Stimulated activated naive CD8-positive, alpha-beta T cell treated with anti-CD3 and anti-CD28 coated beads, Interleukin-15, amount 100 ng/mL, for 72 hours (primary cell): Measurements from ENCODE around the gene GATC.

Source experiments
- ATAC-seq: fragments of 150-1000 bp; cut with Tn5 transposase; 2 replicates; pipeline ENCODE4 v1.10.0; 2021; ENCODE audit warnings: mild to moderate bottlenecking, moderate library complexity
- DNase-seq, 2 donors: peaks; one replicate each; pipeline ENCODE4 v3.0.0; 2021 to 2022
- H3K27ac Mint-ChIP-seq, 2 donors: one replicate each; pipeline ENCODE4 v1.8.0; 2022; ENCODE audit warnings: mild to moderate bottlenecking in 2 of 2, mixed read lengths in 2 of 2, moderate library complexity in 2 of 2
- H3K27me3 Mint-ChIP-seq: one replicate; pipeline ENCODE4 v1.8.0; 2022; ENCODE audit warnings: mixed read lengths
- H3K4me1 Mint-ChIP-seq: one replicate; pipeline ENCODE4 v1.8.0; 2022; ENCODE audit warnings: mild to moderate bottlenecking, mixed read lengths
- H3K4me3 Mint-ChIP-seq, 2 donors: one replicate each; pipeline ENCODE4 v1.8.0; 2022; ENCODE audit warnings: mild to moderate bottlenecking in 2 of 2, mixed read lengths in 2 of 2, moderate library complexity in 1 of 2
- H3K9me3 Mint-ChIP-seq, 2 donors: one replicate each; pipeline ENCODE4 v1.8.0; 2022; ENCODE audit warnings: mixed read lengths in 2 of 2

Gene GATC

GRCh38 chr12:120445911-120446843, at the start of gene GATC, which contains the start of gene TRIAP1:
GATC (plus strand) TSS chr12:120446444; CDS start chr12:120446481, 37 bp downstream.
TRIAP1 (minus strand) TSS chr12:120446384; CDS start chr12:120446372, 12 bp downstream.
- ATAC-seq (peak; percentile 98), DNase-seq (peak; percentile 90)
- peak within 1 kb of the TSS; percentile 97 for H3K4me3 Mint-ChIP-seq
- peaks cover 46% of the 10 kb centered on the region for H3K4me1 Mint-ChIP-seq
- H3K27ac Mint-ChIP-seq: peak within 1 kb of the TSS; percentile 97 to 98
- no peaks in the 10 kb centered on the region for H3K9me3 Mint-ChIP-seq
- no peaks in the 10 kb centered on the region for H3K27me3 Mint-ChIP-seq

- Mint-ChIP-seq H3K4me3 (no peak overlapping the region), H3K27me3 (peaks cover 75% of the 10 kb centered on the region), H3K27ac (no peak overlapping the region), H3K9me3 (no peaks in the 10 kb centered on the region), H3K4me1 (peaks cover 14% of the 10 kb centered on the region)
- DNase-seq (no peak), ATAC-seq (no peak)
Observed at GRCh38 chr12:120397824-120398540, 48.3 kb upstream of the GATC start.

GRCh38 chr12:120399531-120399930, 46.7 kb upstream of the GATC start:
- H3K4me1 Mint-ChIP-seq: peaks cover 9% of the 10 kb centered on the region
- H3K27ac Mint-ChIP-seq: no peak overlapping the region
- peaks cover 62% of the 10 kb centered on the region for H3K27me3 Mint-ChIP-seq
- H3K4me3 Mint-ChIP-seq: no peak overlapping the region
- DNase-seq (no peak), ATAC-seq (peak; percentile 39)
- no peaks in the 10 kb centered on the region for H3K9me3 Mint-ChIP-seq

- Mint-ChIP-seq H3K27ac (no peak overlapping the region), H3K4me3 (no peak overlapping the region), H3K4me1 (peaks cover 5% of the 10 kb centered on the region), H3K27me3 (peaks cover 38% of the 10 kb centered on the region), H3K9me3 (no peaks in the 10 kb centered on the region)
- ATAC-seq (no peak), DNase-seq (no peak)
Observed at GRCh38 chr12:120402217-120402616, 44.0 kb upstream of the GATC start.

GRCh38 chr12:120403869-120404268, 42.4 kb upstream of the GATC start:
- no peak overlapping the region for H3K4me3 Mint-ChIP-seq
- peaks cover 5% of the 10 kb centered on the region for H3K4me1 Mint-ChIP-seq
- ATAC-seq (no peak), DNase-seq (no peak)
- H3K27ac Mint-ChIP-seq: no peak overlapping the region
- peaks cover 29% of the 10 kb centered on the region for H3K27me3 Mint-ChIP-seq
- H3K9me3 Mint-ChIP-seq: no peaks in the 10 kb centered on the region

GRCh38 chr12:120404271-120404670, 42.0 kb upstream of the GATC start:
- no peak for ATAC-seq
- Mint-ChIP-seq H3K27ac (no peak overlapping the region), H3K4me1 (peaks cover 5% of the 10 kb centered on the region), H3K9me3 (no peaks in the 10 kb centered on the region), H3K4me3 (no peak overlapping the region), H3K27me3 (peaks cover 29% of the 10 kb centered on the region)
- DNase-seq: no peak

- Mint-ChIP-seq H3K27me3 (peaks cover 16% of the 10 kb centered on the region), H3K4me1 (no peaks in the 10 kb centered on the region), H3K9me3 (no peaks in the 10 kb centered on the region), H3K4me3 (no peak overlapping the region), H3K27ac (no peak overlapping the region)
- no peak for DNase-seq
- ATAC-seq: no peak
Observed at GRCh38 chr12:120406069-120406468, 40.2 kb upstream of the GATC start.

GRCh38 chr12:120406553-120406952, 39.7 kb upstream of the GATC start:
- Mint-ChIP-seq H3K27me3 (peaks cover 16% of the 10 kb centered on the region), H3K9me3 (no peaks in the 10 kb centered on the region), H3K4me1 (no peaks in the 10 kb centered on the region), H3K4me3 (no peak overlapping the region), H3K27ac (no peak overlapping the region)
- no peak for ATAC-seq
- no peak for DNase-seq

- no peak overlapping the region for H3K4me3 Mint-ChIP-seq
- no peaks in the 10 kb centered on the region for H3K4me1 Mint-ChIP-seq
- no peaks in the 10 kb centered on the region for H3K9me3 Mint-ChIP-seq
- no peak overlapping the region for H3K27ac Mint-ChIP-seq
- DNase-seq (no peak), ATAC-seq (no peak)
- peaks cover 1% of the 10 kb centered on the region for H3K27me3 Mint-ChIP-seq
Observed at GRCh38 chr12:120408771-120409170, 37.5 kb upstream of the GATC start.

- ATAC-seq (no peak), DNase-seq (no peak)
- no peaks in the 10 kb centered on the region for H3K9me3 Mint-ChIP-seq
- no peaks in the 10 kb centered on the region for H3K4me1 Mint-ChIP-seq
- peaks cover 12% of the 10 kb centered on the region for H3K27me3 Mint-ChIP-seq
- H3K27ac Mint-ChIP-seq: no peak overlapping the region
- no peak overlapping the region for H3K4me3 Mint-ChIP-seq
Observed at GRCh38 chr12:120412421-120412820, 33.8 kb upstream of the GATC start.

GRCh38 chr12:120413901-120414695, 32.1 kb upstream of the GATC start:
- DNase-seq: no peak
- H3K4me3 Mint-ChIP-seq: no peak overlapping the region
- no peak for ATAC-seq
- peaks cover 18% of the 10 kb centered on the region for H3K27me3 Mint-ChIP-seq
- no peak overlapping the region for H3K27ac Mint-ChIP-seq
- H3K4me1 Mint-ChIP-seq: no peaks in the 10 kb centered on the region
- H3K9me3 Mint-ChIP-seq: no peaks in the 10 kb centered on the region

GRCh38 chr12:120416490-120417216, 29.6 kb upstream of the GATC start:
- no peak overlapping the region for H3K4me3 Mint-ChIP-seq

GRCh38 chr12:120417917-120418580, 28.2 kb upstream of the GATC start:
- no peak overlapping the region for H3K27ac Mint-ChIP-seq
- no peaks in the 10 kb centered on the region for H3K4me1 Mint-ChIP-seq
- ATAC-seq: no peak

More at GRCh38 chr12:120416490-120417216, 29.6 kb upstream of the GATC start:
- Mint-ChIP-seq H3K4me1 (no peaks in the 10 kb centered on the region), H3K27ac (peak overlapping the region in 1 of 2 donors; percentile 59), H3K9me3 (no peaks in the 10 kb centered on the region), H3K27me3 (peaks cover 18% of the 10 kb centered on the region)
- DNase-seq: no peak
- no peak for ATAC-seq

GRCh38 chr12:120421701-120422100, 24.5 kb upstream of the GATC start:
- no peak for ATAC-seq
- H3K4me1 Mint-ChIP-seq: no peaks in the 10 kb centered on the region
- no peak overlapping the region for H3K27ac Mint-ChIP-seq
- DNase-seq: no peak
- peaks cover 9% of the 10 kb centered on the region for H3K27me3 Mint-ChIP-seq
- H3K9me3 Mint-ChIP-seq: no peaks in the 10 kb centered on the region
- no peak overlapping the region for H3K4me3 Mint-ChIP-seq

More at GRCh38 chr12:120417917-120418580, 28.2 kb upstream of the GATC start:
- DNase-seq: no peak
- H3K27me3 Mint-ChIP-seq: peaks cover 18% of the 10 kb centered on the region
- no peak overlapping the region for H3K4me3 Mint-ChIP-seq
- H3K9me3 Mint-ChIP-seq: no peaks in the 10 kb centered on the region
